T follicular helper cell (primary cell): ENCODE data around the gene ENOPH1.

Experiments
- DNase-seq: peaks from one replicate; pipeline ENCODE4 v3.0.0-alpha.2; 2020; ENCODE audit warnings: low read depth

Gene ENOPH1

GRCh38 chr4:82428526-82428968 is 1.8 kb upstream of the ENOPH1 start:
- DNase-seq, result no peak

GRCh38 chr4:82428969-82429727 is 1.2 kb upstream of the ENOPH1 start:
- DNase-seq, result peak; percentile 92

- no peak for DNase-seq
These were observed 630 bp upstream of the ENOPH1 start for GRCh38 chr4:82429728-82430192.

- peak; percentile 21 for DNase-seq
These were observed 765 bp downstream of the ENOPH1 start for GRCh38 chr4:82430964-82431745.

DNA sequence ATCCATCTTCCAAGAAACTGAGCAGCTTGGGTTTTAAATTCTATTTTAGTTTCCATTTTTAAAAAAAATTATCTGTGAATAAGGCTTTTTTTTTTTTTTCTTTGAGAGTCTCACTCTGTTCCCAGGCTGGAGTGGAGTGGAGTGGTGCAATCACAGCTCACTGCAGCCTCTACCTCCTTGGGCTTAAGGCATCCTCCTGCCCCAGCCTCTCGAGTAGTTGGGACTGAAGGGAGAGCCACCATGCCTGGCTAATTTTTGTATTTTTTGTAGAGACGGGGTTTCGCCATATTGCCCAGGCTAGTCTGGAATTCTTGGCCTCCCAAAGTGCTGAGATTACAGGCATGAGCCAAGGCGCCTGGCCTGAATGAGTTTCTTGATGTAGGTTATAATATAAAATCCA is 1.4 kb downstream of the ENOPH1 start:
- DNase-seq, result no peak

GRCh38 chr4:82432596-82432995 is 2.2 kb downstream of the ENOPH1 start:
- DNase-seq, result no peak

GRCh38 chr4:82433791-82434190 is 3.4 kb downstream of the ENOPH1 start:
- DNase-seq, result no peak

GRCh38 chr4:82434949-82435348 is 4.6 kb downstream of the ENOPH1 start:
- DNase-seq, result no peak

DNA sequence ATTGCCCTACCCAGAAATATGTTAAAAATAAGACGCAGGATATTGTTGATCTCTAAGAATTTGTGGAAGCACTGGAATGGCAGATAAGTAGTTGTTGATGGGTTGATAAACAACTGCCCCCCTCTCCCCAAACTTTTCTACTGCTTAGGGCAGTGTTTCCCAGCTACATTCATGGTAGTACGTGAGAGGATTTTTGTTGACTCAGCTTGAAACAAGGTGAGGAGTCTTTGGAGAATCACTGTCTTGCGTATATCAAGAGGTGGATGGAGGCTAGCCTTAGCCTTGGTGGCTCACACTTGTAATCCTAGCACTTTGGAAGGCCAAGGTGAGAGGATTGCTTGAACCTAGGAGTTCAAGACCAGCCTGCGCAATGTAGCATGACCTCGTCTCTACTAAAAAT is 5.7 kb downstream of the ENOPH1 start:
- DNase-seq, result no peak

DNA sequence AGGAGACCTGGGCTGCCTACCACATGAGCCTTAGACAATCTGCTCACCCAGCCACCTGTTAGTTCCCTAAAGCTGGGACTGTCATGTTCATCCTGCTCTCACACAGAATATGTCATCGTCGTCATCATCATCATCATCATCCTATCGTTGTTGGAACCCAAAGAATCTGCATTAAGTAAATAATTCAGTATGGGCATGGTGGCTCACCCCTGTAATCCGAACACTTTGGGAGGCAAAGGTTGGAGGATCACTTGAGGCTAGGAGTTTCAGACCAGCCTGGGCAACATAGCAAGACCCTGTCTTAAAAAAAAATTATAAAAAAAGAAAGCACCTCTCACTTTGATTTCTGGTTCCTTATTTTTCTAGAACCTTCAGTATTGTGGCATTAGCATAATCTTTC is 6.4 kb downstream of the ENOPH1 start:
- DNase-seq, result no peak

DNA sequence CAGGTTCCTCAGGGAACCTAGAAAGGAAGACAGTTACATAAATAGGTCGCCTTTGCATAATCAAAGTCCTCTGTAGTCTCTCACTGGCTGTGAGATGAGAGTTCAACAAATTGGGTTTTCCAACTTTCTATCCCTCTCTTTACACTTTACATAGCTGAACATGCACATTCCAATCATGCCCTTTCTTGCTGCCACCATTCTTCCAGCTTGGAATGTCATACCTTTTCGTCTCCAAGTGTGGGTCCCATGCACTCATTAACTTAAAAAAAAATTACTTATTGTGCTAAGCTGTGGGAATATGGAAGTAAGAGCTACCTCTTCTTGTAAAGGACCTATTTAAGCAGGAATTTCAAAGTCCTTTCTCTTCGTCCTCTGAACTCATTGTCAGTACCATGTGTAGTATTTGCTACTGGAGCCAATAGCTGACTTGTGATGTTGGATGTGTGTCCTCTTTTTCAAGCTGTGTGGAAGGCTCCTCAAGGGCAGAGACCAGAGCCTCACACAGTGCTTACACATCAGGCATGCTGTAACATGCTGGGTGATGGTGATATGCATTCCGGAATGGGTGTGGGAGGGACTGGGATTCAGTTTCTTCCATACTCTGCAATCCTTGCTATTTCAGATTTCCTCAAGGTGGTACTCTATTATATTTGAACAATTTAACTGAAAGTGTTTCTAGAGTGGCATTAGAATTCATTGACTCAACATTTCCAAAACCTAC is 7.1 kb downstream of the ENOPH1 start:
- no peak for DNase-seq

DNA sequence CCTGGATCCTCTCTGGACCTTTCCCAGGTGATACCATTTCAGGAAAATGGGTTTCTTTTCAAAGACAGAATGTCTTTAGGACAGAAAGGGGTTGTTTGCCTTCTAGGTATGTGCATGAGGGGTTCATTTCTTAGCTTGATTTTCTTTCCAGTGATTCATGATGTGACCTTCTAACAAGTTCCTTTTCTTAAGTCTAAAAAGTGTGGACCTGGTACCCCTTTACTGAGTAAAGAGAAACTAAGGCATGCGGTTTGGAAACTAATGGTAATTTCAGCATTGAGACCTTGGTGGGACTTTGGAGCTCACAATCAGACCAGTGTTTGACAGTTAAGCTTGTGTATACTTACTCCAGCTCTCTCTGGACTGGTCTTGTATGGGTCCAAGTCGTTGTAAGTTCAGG is 8.7 kb downstream of the ENOPH1 start:
- DNase-seq, result no peak

- no peak for DNase-seq
These were observed 17.5 kb downstream of the ENOPH1 start for GRCh38 chr4:82447886-82448285.

- no peak for DNase-seq
These were observed 20.8 kb downstream of the ENOPH1 start for GRCh38 chr4:82450966-82451755.

GRCh38 chr4:82452026-82452425 is 21.6 kb downstream of the ENOPH1 start:
- DNase-seq, result no peak

- no peak for DNase-seq
These were observed 26.9 kb downstream of the ENOPH1 start for GRCh38 chr4:82457266-82457665.

DNA sequence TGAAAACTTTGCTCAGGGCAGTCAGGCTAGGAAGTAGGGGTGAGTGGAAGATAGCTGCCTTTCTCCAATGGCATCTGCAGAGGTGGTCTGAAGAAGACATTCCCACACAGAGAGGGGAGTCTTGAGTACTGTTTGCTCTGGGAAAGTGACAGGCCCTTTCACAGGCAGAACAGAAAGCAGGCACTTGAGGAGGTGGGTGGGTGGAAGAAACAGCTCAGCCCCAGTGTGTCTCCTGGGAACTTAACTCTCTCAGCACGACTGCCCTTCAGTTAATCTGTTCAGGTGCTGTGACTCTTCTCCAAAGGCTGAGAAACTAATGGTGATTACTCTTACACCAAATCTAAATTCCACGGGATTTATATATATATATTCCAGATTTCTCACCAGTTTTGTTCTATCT is 28.3 kb downstream of the ENOPH1 start:
- DNase-seq, result no peak

DNA sequence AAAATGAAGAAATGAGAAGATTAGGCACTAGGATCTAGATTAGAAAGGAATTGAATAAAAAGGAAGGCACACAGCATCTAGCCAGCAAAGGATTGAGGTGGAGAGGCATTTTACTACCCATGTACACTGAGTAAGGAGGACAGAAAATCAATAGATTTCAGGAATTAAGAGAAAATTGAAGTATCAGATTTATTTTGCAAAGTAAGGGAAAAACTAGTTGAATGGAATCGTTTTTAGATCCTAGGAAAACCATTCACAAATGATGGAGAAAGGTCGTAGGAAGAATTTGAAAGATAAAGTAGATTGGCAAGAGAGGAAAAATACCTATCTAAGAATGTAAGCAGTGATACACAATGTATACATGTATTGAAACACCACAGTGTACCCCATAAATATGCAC is 31.3 kb downstream of the ENOPH1 start:
- no peak for DNase-seq

DNA sequence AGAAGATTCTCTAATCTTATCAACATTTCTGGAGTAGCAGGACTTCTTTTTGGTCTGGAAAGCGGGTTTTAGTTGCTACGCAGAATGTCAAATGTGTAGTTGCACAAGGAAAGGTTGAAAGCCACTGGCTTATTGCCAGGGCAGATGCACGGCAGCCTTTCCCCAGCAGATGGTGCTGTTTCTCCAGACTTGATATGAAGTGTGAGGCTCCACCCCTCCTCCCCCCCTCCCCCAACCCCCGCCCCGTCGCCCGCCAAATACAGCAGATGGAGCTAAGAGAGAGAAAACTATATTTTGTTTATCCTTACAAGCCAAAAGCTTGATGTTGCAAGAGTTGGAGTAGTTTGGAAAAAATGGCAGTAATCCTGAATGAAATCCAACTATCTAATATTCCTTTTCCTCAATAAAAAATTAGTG is 32.0 kb downstream of the ENOPH1 start:
- DNase-seq, result peak; percentile 76

GRCh38 chr4:82463221-82463620 is 32.8 kb downstream of the ENOPH1 start:
- no peak for DNase-seq

GRCh38 chr4:82467471-82467870 is 37.1 kb downstream of the ENOPH1 start:
- no peak for DNase-seq
